HG03469 (cell line): ENCODE measurements around the gene TMEM94.
"Not testable (repeated sequence)": the region's sequence is repeated elsewhere in the genome, so short reads cannot be mapped to it uniquely, and the experiment has no call there.

Experiments used
- ATAC-seq: cut with Tn5 transposase; IDR thresholded peaks from one replicate; pipeline ENCODE4 v1.9.1; 2021; ENCODE audit warnings: mild to moderate bottlenecking, moderate library complexity, moderate number of reproducible peaks; ENCODE audit not compliant: unreplicated experiment

Gene TMEM94

GRCh38 chr17:75509528-75510258 is 53.3 kb downstream of the TMEM94 start:
- no peak for ATAC-seq

- ATAC-seq: no peak
These were observed 54.8 kb downstream of the TMEM94 start for GRCh38 chr17:75511270-75511609.

- ATAC-seq: no peak
These were observed 55.5 kb downstream of the TMEM94 start for GRCh38 chr17:75511610-75512575.

- no peak for ATAC-seq
These were observed 56.6 kb downstream of the TMEM94 start for GRCh38 chr17:75512926-75513640.

- no peak for ATAC-seq
These were observed 57.2 kb downstream of the TMEM94 start for GRCh38 chr17:75513641-75514000.

- ATAC-seq: no peak
These were observed 58.0 kb downstream of the TMEM94 start for GRCh38 chr17:75514299-75514918.

- ATAC-seq: no peak
These were observed 58.6 kb downstream of the TMEM94 start for GRCh38 chr17:75514919-75515495.

- ATAC-seq: no peak
These were observed 59.2 kb downstream of the TMEM94 start, which contains the start of gene CASKIN2 for GRCh38 chr17:75515496-75516254. TSS of gene CASKIN2 (minus strand) at chr17:75515537. CDS start at chr17:75513804, 1,733 bp downstream.

- ATAC-seq: no peak
These were observed 59.8 kb downstream of the TMEM94 start, which contains the start of gene TSEN54 for GRCh38 chr17:75516255-75516618. TSS of gene TSEN54 (plus strand) at chr17:75516528. CDS start at chr17:75516561, 33 bp downstream.

GRCh38 chr17:75516619-75517296 is 60.3 kb downstream of the TMEM94 start:
- ATAC-seq: no peak

- no peak for ATAC-seq
These were observed 60.9 kb downstream of the TMEM94 start for GRCh38 chr17:75517297-75517865.

- ATAC-seq: no peak
These were observed 61.8 kb downstream of the TMEM94 start for GRCh38 chr17:75518201-75518600.

- ATAC-seq: no peak
These were observed 62.6 kb downstream of the TMEM94 start for GRCh38 chr17:75518983-75519537.

GRCh38 chr17:75520413-75520812 is 64.0 kb downstream of the TMEM94 start:
- not testable (repeated sequence) for ATAC-seq

GRCh38 chr17:75521290-75521689 is 64.9 kb downstream of the TMEM94 start:
- no peak for ATAC-seq

- no peak for ATAC-seq
These were observed 65.7 kb downstream of the TMEM94 start for GRCh38 chr17:75521951-75522727.

- no peak for ATAC-seq
These were observed 67.2 kb downstream of the TMEM94 start for GRCh38 chr17:75523647-75524046.
